IPS DF 6.9 (cell line): ENCODE measurements around the gene TMEM248.

Experiments used
- DNase-seq: peaks from one replicate; pipeline ENCODE4 v3.0.0-alpha.2; 2013; ENCODE audit warnings: low read depth, low spot score
- H3K27ac ChIP-seq: one replicate; pipeline ENCODE4 v1.5.1; 2013; ENCODE audit warnings: low read length, control low read depth
- H3K27me3 ChIP-seq: 2 replicates; pipeline ENCODE4 v1.6.1; 2013; ENCODE audit warnings: mild to moderate bottlenecking, low read length; ENCODE audit not compliant: control insufficient read depth, insufficient read depth
- H3K36me3 ChIP-seq: 2 replicates; pipeline ENCODE4 v1.6.1; 2013; ENCODE audit warnings: low read length; ENCODE audit not compliant: control insufficient read depth, insufficient read depth
- H3K4me1 ChIP-seq: 2 replicates; pipeline ENCODE4 v1.6.1; 2013; ENCODE audit warnings: low read length; ENCODE audit not compliant: control insufficient read depth, insufficient read depth
- H3K4me3 ChIP-seq: 2 replicates; pipeline ENCODE4 v1.5.1; 2013; ENCODE audit warnings: mild to moderate bottlenecking, low read length
- H3K9me3 ChIP-seq: 2 replicates; pipeline ENCODE4 v1.6.1; 2013; ENCODE audit warnings: low read length, inconsistent platforms; ENCODE audit not compliant: control insufficient read depth, insufficient read depth
- WGBS: extraction: QIAGEN DNeasy Blood & Tissue Kit; methylation state at CpG from one replicate; pipeline ENCODE4 v1.1.7; 2013; ENCODE audit warnings: mixed read lengths, missing lambda C conversion rate; ENCODE audit not compliant: insufficient read length, insufficient coverage; 5-methylcytosine and 5-hydroxymethylcytosine counted together

TMEM248 gene

DNA sequence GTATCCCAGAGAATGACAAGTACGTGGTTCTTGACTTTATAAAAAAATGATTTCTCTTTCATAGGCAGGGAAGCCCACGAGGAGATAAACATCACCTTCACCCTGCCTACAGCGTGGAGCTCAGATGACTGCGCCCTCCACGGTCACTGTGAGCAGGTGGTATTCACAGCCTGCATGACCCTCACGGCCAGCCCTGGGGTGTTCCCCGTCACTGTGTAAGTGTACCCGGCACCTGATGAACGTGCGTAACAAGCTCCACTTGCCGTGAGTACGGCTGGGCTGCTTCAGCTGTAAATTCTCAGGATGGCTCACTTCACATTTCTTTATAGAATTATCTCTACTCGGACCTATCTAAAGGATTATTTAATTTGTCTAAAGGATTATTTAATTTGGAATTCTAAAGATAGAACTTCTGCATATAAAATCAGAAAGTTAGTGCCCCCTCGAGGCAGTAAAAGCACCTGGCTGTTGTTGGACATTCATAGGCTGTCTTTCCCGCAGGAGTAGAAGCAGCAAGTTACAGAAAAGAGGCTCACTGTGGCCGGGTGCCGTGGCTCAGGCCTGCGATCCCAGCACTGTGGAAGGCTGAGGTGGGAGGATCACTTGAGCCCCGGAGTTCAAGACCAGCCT lies 27.6 kb downstream of the TMEM248 start:
- Histone ChIP-seq H3K4me3 (no peak overlapping the region), H3K27ac (no peak overlapping the region), H3K9me3 (no peaks in the 10 kb centered on the region), H3K4me1 (no peaks in the 10 kb centered on the region), H3K36me3 (peaks cover 7% of the 10 kb centered on the region; the same call in 1 of the 2 replicates), H3K27me3 (no peaks in the 10 kb centered on the region)
- DNase-seq = no peak
- WGBS = no CpG with 5 or more reads among the region's 19 CpGs

DNA sequence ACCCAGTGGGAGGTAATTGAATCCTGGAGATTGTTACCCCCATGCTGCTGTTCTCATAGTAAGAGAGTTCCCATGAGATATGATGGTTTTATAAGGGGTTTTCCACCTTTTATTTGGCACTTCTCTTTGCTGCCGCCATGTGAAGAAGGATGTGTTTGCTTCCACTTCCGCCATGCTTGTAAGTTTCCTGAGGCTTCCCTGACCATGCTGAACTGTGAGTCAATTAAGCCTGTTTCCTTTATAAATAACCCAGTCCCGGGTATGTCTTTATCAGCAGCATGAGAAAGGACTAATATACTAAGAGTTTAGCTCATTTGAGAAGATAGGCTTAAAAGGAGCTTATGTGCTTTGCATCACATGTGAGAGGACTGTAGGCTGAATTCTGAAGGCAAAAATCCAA lies 29.3 kb downstream of the TMEM248 start:
- no peak overlapping the region for H3K27ac ChIP-seq
- H3K36me3 ChIP-seq = peaks cover 4% of the 10 kb centered on the region; the same call in 1 of the 2 replicates
- H3K27me3 ChIP-seq = no peaks in the 10 kb centered on the region
- H3K4me3 ChIP-seq = no peak overlapping the region
- no peaks in the 10 kb centered on the region for H3K9me3 ChIP-seq
- DNase-seq = no peak
- H3K4me1 ChIP-seq = no peaks in the 10 kb centered on the region
- WGBS = no CpG with 5 or more reads among the region's 3 CpGs

DNA sequence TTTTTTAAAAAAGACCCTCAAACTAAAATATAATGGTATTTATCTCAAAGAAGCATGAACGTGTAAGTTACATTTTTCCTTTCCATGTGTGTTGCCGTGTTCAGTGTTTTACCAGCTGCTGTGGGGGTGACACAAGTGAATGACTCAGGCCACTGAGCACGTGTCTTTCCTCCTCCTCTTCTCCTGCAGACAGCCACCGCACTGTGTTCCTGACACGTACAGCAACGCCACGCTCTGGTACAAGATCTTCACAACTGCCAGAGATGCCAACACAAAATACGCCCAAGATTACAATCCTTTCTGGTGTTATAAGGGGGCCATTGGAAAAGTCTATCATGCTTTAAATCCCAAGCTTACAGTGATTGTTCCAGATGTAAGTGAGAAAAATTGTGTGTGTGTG lies 29.7 kb downstream of the TMEM248 start:
- no peak overlapping the region for H3K4me3 ChIP-seq
- H3K27me3 ChIP-seq = no peaks in the 10 kb centered on the region
- H3K36me3 ChIP-seq = peaks cover 7% of the 10 kb centered on the region; the same call in 1 of the 2 replicates
- no CpG with 5 or more reads among the region's 8 CpGs for WGBS
- H3K27ac ChIP-seq = no peak overlapping the region
- DNase-seq = no peak
- no peaks in the 10 kb centered on the region for H3K9me3 ChIP-seq
- no peaks in the 10 kb centered on the region for H3K4me1 ChIP-seq

DNA sequence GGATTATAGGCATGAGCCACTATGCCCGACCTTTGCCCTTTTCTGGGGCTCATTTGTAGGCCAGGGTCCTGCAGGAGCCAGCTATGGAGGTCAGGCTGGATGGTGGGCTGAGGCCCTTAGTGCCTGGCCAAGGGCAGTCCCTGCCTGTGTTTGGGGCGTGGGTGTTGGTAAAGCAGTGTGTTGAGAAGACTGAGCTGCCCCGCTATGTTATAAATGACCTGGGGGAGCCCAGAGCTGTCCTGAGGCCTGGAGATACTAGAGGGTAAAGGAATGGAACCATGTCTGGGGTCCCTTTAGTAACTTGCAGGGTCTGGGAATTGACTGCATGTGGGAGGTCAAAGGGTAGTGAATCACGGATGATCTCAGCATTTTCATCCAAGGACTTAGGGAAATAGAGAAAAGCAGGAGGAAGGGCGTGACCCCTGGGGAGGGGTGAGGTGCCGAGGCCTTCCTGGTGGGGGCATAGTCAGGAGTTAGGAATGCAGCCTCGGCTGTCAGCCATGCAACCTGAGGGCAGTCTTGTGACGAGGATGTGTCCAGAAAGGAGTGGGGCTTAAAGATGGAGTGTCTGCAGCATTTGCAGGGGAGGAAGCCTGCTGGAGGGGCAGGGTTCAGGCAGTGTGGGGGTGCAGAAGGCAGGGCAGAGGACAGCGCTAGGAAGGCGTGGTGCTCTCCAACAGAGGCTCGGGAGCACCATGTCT lies 31.5 kb downstream of the TMEM248 start:
- Histone ChIP-seq H3K9me3 (no peaks in the 10 kb centered on the region), H3K36me3 (peaks cover 7% of the 10 kb centered on the region; the same call in 1 of the 2 replicates), H3K4me3 (no peak overlapping the region), H3K27me3 (no peaks in the 10 kb centered on the region), H3K4me1 (no peaks in the 10 kb centered on the region), H3K27ac (no peak overlapping the region)
- no peak for DNase-seq
- WGBS = no CpG with 5 or more reads among the region's 11 CpGs

DNA sequence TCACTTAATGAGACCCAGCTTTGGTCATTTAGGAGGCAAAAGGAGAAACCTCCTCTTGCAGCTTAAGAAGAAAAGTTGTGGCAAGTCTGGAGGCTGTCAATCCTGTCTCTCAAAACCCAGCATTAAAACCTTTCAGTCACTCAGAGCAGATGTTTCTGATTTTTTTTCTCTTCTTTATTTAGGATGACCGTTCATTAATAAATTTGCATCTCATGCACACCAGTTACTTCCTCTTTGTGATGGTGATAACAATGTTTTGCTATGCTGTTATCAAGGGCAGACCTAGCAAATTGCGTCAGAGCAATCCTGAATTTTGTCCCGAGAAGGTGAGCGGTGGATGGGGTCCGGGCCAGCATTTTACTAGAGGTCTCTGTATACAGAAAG lies 32.0 kb downstream of the TMEM248 start:
- Histone ChIP-seq H3K4me3 (no peak overlapping the region), H3K36me3 (peaks cover 7% of the 10 kb centered on the region), H3K27ac (no peak overlapping the region), H3K27me3 (no peaks in the 10 kb centered on the region), H3K4me1 (no peaks in the 10 kb centered on the region), H3K9me3 (no peaks in the 10 kb centered on the region)
- DNase-seq = no peak
- no CpG with 5 or more reads among the region's 5 CpGs for WGBS

DNA sequence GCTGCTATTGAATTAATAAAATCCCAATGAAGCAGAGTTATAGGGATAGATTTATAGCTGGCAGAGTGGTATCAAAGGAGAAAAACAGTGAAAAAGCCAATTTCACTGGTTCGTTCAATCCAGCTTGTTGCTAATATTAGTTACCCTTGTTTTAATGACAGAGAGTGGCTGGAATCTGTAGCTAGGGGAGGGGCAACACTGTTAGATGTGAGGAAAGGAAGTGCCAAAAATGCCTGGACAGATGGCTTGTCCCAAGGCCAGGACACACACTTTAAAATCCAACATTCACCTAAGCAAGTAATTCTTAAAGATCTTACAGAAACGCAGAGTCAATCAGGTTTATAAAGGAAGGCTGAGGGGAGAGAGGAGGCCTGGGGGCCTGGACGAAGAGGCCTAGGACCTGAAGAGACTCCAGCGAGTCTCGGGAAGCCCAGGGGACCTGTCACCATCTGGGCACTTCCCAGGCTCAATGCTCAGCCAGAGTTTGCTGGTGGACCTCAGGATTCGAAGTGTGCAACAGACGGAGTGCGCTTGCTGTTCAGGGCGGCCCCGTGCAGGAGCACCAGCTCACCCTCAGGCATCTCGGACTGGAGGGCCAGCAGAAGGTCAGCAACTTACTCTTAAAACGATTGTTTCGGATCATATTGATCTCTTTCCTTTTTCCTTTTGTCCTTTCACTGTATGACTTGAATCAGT lies 36.7 kb downstream of the TMEM248 start:
- H3K36me3 ChIP-seq = peaks cover 3% of the 10 kb centered on the region

DNA sequence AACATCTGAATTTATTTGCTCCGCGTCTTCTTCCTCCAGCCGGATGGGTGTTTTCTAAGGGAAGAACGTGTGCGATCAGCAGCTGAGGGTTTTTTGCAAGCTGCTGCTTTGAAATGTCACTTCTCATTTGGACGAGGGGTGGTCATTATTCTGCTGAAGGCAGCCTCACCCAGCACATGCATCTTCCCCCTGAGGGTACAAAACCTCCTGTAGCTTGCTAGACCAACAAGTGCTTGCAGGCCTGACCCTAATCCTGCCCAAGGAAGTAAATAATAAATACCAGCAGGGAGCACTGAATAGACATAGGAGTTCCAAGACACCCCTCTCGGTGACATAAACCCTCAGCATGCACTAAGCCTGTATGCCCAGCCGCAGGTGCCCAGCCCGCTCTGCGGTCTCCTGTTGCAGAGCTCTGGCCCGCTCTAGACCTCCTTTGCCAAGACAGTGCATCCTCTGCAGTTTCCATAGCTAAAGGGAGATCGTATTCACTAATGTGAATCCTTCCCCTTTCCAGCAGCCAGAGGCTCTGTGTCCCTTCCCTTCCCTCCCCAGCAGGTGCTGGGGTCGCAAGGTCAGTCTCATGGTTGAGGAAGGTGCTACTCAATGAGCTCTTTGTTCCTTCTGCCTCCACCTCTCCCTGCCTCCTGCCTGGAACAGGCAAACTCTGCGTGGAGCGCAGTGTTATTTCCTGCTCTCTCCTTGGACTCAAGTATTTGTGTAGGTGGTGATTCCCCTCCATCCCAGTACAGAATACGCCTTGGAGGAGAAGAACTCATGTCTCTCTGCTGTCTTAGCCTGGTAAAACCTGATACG lies 37.7 kb downstream of the TMEM248 start:
- H3K4me1 ChIP-seq = no peaks in the 10 kb centered on the region
- no peak overlapping the region for H3K27ac ChIP-seq
- no peaks in the 10 kb centered on the region for H3K27me3 ChIP-seq
- no peak overlapping the region for H3K4me3 ChIP-seq
- no peaks in the 10 kb centered on the region for H3K9me3 ChIP-seq
- H3K36me3 ChIP-seq = peaks cover 3% of the 10 kb centered on the region
- WGBS = no CpG with 5 or more reads among the region's 17 CpGs
- no peak for DNase-seq

More for the DNA sequence above, 36.7 kb downstream of the TMEM248 start:
- no peak overlapping the region for H3K4me3 ChIP-seq
- no peaks in the 10 kb centered on the region for H3K9me3 ChIP-seq
- H3K4me1 ChIP-seq = no peaks in the 10 kb centered on the region
- no CpG with 5 or more reads among the region's 13 CpGs for WGBS
- H3K27ac ChIP-seq = no peak overlapping the region
- no peak for DNase-seq
- H3K27me3 ChIP-seq = no peaks in the 10 kb centered on the region

DNA sequence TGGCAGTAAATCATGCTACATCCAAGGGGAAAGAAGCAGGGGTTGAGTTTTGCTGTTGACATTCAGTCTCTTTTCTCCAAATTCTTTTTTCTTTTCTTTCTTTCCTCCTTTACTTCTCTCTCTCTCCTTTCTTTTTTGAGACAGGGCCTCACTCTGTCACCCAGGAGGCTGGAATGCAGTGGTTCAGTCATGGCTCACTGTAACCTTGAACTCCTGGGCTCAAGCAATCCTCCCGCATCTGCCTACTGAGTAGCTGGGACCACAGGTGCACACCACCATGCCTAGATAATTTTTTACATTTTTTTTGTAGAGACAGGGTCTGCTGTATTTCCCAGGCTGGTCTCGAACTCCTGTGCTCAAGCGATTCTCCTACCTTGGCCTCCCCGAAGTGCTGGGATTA lies 39.2 kb downstream of the TMEM248 start:
- Histone ChIP-seq H3K4me1 (no peaks in the 10 kb centered on the region), H3K27ac (no peak overlapping the region), H3K36me3 (peaks cover 3% of the 10 kb centered on the region), H3K9me3 (no peaks in the 10 kb centered on the region), H3K4me3 (no peak overlapping the region), H3K27me3 (no peaks in the 10 kb centered on the region)
- no peak for DNase-seq
- no CpG with 5 or more reads among the region's 4 CpGs for WGBS

DNA sequence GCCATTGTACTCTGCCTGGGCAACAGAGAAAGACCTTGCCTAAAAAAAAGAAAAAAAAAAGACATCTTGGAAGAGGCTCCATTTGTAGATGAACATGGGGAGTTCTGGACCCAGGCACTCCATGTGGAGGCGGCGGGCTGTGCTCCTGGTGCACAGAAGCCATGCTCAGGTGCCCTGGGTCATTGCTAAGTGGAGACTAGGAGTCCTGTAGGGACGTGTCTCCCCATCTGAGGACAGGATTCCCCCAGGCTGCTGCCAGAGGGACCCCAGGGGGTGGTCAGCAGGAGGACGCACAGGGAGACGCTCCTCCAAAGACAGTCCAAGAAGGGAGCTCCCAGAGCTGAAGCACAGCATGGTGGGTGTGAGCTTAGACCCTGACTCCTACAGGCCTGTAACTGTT lies 40.1 kb downstream of the TMEM248 start:
- no peak overlapping the region for H3K27ac ChIP-seq
- DNase-seq = no peak
- H3K4me1 ChIP-seq = no peaks in the 10 kb centered on the region
- no peak overlapping the region for H3K4me3 ChIP-seq
- no peaks in the 10 kb centered on the region for H3K9me3 ChIP-seq
- no CpG with 5 or more reads among the region's 5 CpGs for WGBS
- H3K36me3 ChIP-seq = no peaks in the 10 kb centered on the region; the same call in 1 of the 2 replicates
- H3K27me3 ChIP-seq = no peaks in the 10 kb centered on the region

DNA sequence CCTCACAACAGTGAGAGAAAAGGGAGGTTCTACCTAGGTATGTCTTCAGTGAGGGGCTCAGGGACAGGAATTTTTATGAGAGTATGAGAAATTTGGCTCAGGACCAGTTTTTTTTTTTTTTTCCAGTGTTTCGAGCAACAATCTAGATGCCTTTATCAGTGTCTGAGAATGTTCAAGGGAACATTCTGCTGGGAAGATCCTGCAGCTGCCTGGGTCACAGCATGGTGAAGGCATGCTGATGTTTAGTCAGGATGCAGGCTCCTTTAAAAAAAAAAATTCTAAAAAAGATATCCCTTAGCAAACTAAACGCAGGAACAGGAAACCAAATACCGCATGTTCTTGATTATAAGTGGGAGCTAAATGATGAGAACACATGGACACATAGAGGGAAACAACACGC lies 43.4 kb downstream of the TMEM248 start:
- H3K36me3 ChIP-seq = no peaks in the 10 kb centered on the region
- H3K4me3 ChIP-seq = no peak overlapping the region
- no peak overlapping the region for H3K27ac ChIP-seq
- WGBS = no CpG with 5 or more reads among the region's 4 CpGs
- no peaks in the 10 kb centered on the region for H3K27me3 ChIP-seq
- H3K9me3 ChIP-seq = no peaks in the 10 kb centered on the region
- DNase-seq = no peak
- no peaks in the 10 kb centered on the region for H3K4me1 ChIP-seq
